Measurements from ENCODE around the gene GRIP2.

The GRIP2 gene

DNA sequence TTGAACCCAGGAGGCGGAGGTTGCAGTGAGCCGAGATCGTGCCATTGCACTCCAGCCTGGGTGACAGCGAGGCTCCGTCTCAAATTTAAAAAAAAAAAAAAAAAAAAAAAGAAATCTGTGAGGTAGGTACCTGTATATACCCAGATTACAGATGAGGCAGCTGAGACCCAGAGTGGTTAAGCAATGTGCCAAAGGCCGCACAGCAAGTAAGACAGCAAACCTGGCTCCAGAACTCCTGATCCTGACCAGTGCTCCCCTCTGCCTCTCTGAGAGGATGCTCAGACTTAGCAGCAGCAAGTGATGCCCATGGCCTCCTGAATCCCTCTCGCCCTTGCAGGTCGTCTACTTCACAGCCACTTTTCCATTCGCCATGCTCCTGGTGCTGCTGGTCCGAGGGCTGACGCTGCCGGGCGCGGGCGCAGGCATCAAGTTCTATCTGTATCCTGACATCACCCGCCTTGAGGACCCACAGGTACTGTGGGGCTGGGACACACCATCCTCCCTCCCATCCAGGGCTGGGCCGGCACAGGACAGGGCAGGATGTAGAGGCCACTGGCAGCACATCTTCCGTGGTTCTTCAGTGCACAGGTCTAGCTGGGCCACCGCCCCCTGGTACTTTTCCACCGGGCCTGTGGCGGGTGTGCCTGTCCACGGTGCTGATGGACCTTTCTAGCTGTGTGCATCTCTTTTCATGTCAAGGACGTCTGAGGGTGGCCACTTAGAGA, 73.8 kb downstream of the GRIP2 start:
- no peak overlapping the region for H3K4me3 ChIP-seq (ENCODE audit: control insufficient read depth, low read depth, low read length)
- DNase-seq (ENCODE audit: low read depth), result no peak
- TF ChIP-seq, protein P1, sequence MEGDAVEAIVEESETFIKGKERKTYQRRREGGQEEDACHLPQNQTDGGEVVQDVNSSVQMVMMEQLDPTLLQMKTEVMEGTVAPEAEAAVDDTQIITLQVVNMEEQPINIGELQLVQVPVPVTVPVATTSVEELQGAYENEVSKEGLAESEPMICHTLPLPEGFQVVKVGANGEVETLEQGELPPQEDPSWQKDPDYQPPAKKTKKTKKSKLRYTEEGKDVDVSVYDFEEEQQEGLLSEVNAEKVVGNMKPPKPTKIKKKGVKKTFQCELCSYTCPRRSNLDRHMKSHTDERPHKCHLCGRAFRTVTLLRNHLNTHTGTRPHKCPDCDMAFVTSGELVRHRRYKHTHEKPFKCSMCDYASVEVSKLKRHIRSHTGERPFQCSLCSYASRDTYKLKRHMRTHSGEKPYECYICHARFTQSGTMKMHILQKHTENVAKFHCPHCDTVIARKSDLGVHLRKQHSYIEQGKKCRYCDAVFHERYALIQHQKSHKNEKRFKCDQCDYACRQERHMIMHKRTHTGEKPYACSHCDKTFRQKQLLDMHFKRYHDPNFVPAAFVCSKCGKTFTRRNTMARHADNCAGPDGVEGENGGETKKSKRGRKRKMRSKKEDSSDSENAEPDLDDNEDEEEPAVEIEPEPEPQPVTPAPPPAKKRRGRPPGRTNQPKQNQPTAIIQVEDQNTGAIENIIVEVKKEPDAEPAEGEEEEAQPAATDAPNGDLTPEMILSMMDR (IDR thresholded peaks at IDR 0.05; ENCODE audit: control insufficient read depth, insufficient read depth, low read depth, low read length, missing control alignments), result no peak

GRCh38 chr3:14465425-14465824, 74.7 kb downstream of the GRIP2 start:
- H3K4me3 ChIP-seq (ENCODE audit: control insufficient read depth, low read depth, low read length), result no peak overlapping the region
- TF ChIP-seq, protein P1 (IDR thresholded peaks at IDR 0.05; ENCODE audit: control insufficient read depth, insufficient read depth, low read depth, low read length, missing control alignments), result no peak
- DNase-seq (ENCODE audit: low read depth), result no peak

GRCh38 chr3:14464521-14464920, 75.6 kb downstream of the GRIP2 start:
- no peak overlapping the region for H3K4me3 ChIP-seq (ENCODE audit: control insufficient read depth, low read depth, low read length)
- TF ChIP-seq, protein P1 (IDR thresholded peaks at IDR 0.05; ENCODE audit: control insufficient read depth, insufficient read depth, low read depth, low read length, missing control alignments), result no peak
- no peak for DNase-seq (ENCODE audit: low read depth)

DNA sequence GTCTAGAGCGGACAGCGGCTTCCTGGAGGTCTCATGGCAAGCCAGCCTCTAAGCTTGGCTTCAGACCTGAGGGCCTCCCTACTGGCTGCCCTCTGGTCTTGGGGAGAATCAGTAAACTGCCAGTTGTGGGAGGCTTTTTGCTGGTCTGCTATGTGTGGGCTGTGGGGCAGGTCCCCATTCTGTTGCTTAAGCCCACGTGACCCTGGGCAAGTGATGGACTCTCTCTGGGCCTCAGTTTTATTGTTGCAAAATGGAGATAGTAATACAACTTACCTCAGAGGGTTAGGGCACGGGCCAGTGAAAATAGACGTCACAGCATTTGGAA, 76.0 kb downstream of the GRIP2 start:
- DNase-seq (ENCODE audit: low read depth), result no peak
- no peak overlapping the region for H3K4me3 ChIP-seq (ENCODE audit: control insufficient read depth, low read depth, low read length)
- TF ChIP-seq, protein P1 (IDR thresholded peaks at IDR 0.05; ENCODE audit: control insufficient read depth, insufficient read depth, low read depth, low read length, missing control alignments), result no peak

DNA sequence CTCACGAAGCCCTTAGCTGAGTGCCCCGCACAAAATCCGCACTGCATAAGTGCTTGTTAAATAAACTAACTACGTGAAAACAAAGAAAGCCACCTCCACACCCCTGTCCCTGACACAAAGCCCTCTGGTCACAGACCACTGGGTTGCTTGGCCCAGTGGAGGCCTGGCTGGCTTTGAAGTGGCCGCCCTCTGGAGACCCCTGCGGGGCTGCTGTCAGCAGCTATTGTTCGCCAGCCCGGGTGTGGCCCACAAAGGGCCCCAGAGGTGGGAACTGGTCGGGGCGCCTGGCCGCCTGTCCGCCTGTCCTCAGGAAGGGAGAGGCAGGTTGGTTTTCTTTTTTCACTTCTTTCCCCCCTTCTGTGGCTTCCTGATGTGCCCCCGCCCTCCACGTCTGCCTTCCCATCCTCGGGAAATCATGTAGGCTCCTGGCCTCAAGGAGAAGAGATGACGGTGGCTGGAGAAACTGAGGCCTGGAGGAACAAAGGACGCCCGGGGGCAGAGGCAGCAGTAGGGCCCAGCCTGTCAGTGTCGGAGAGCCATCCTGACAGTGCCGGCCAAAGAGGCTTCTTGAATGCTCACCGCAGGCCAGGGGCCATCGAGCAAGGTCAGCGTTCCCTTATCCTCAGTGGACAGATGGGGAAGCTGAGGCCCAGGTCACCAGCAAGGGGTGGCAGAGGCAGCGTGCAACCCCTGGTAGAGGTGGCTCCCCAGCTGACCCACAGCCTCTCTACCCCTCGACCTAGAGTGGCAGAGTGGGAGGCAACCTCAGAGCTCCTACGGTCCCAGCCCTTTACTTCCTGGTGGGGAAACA, 76.6 kb downstream of the GRIP2 start:
- DNase-seq (ENCODE audit: low read depth), result no peak
- no peak overlapping the region for H3K4me3 ChIP-seq (ENCODE audit: control insufficient read depth, low read depth, low read length)
- TF ChIP-seq, protein P1 (IDR thresholded peaks at IDR 0.05; ENCODE audit: control insufficient read depth, insufficient read depth, low read depth, low read length, missing control alignments), result no peak

DNA sequence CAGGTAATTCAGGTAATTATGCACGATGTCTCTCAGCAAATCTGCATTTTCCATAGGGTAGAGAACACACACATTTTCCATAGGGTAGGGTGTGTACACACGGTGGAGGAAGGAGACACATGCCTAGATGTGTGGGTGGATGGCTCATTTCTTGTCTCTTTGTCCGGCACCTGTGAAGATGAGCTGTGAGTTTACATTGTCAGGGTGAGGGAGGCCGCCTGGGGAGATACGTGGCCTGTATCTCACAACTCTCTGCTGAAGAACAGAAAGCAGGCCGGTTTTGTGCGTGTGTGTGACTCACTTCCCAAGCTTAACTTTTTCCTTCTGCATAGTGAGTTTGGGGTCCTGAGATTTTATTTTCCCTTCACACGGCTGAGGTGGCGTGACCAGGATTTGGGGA, 77.4 kb downstream of the GRIP2 start:
- no peak for DNase-seq (ENCODE audit: low read depth)
- TF ChIP-seq, protein P1 (IDR thresholded peaks at IDR 0.05; ENCODE audit: control insufficient read depth, insufficient read depth, low read depth, low read length, missing control alignments), result no peak

More for the DNA sequence above, 77.4 kb downstream of the GRIP2 start:
- H3K4me3 ChIP-seq (ENCODE audit: control insufficient read depth, low read depth, low read length), result no peak overlapping the region

Data from AG09309 (cell line).